Right atrium auricular region (tissue), 2 donors: ENCODE measurements around the gene ZNF784. TPM values are rescaled to one million over a fixed set of nuclear protein-coding genes. Genes with fewer than 3 reads are reported as not detected.
A peak's percentile ranks its signal among the peaks of the same experiment; 100 is the strongest.

Source experiments
- DNase-seq: peaks from one replicate; pipeline ENCODE4 v3.0.0-alpha.2; 2019; ENCODE audit warnings: low spot score
- H3K27ac ChIP-seq, 2 donors: fragments of 200-600 bp; sonication (generic); 1 replicate in 1 of 2; 2 replicates in 1 of 2; pipeline ENCODE4 v1.5.1; 2016 to 2019
- H3K27me3 ChIP-seq, 2 donors: fragments of 200-600 bp; sonication (generic); one replicate each; pipeline versions ENCODE4 v1.5.1 to v1.6.0; 2017 to 2019
- H3K36me3 ChIP-seq: fragments of 200-600 bp; sonication (generic); one replicate; pipeline ENCODE4 v1.5.1; 2016
- H3K4me1 ChIP-seq, 2 donors: fragments of 200-600 bp; sonication (generic); one replicate each; pipeline versions ENCODE4 v1.5.1 to v1.6.0; 2017 to 2019
- H3K4me3 ChIP-seq, 2 donors: fragments of 200-600 bp; sonication (generic); 1 replicate in 1 of 2; 2 replicates in 1 of 2; pipeline ENCODE4 v1.5.1; 2017 to 2019; ENCODE audit warnings: mild to moderate bottlenecking in 1 of 2, moderate library complexity in 1 of 2
- H3K9me3 ChIP-seq, 2 donors: fragments of 200-600 bp; sonication (generic); one replicate each; pipeline ENCODE4 v1.5.1; 2019
- total RNA-seq, 2 donors: library from RNA; depleted of rRNA; stranded (reverse); fragments of >200 nt; gene quantifications; one replicate each; pipeline ENCODE4 v1.1.0, GENCODE V29; 2016
- TF ChIP-seq, protein P1 (sequence below), 2 donors: fragments of 200-600 bp; sonication (generic); IDR thresholded peaks; one replicate each; pipeline ENCODE4 v1.5.1; 2019; ENCODE audit warnings: antibody characterized with exemption in 2 of 2

ZNF784 gene
- total RNA-seq, 2 donors from 2014 or later, result 7.8 to 10.6 TPM

DNA sequence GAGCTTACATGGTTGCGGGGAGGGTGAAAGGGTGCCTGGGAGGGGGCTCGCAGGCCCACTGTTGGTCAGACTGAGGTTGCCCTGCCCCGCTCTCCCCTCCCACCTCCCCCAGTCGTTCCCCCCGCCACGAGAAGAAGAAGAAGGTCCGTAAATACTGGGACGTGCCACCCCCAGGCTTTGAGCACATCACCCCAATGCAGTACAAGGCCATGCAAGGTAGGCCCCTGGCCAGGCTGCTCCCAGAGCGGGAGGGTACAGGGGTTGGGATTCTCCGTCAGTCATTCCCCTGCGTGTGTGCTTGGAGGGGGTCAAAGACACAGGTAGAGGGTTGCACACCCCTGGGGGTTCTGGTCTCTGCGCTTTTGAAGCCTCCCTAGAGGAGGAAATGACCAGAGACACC lies 36.0 kb upstream of the ZNF784 start:
- Histone ChIP-seq H3K4me1 (peaks cover 0 to 48% of the 10 kb centered on the region in 2 donors), H3K9me3 (no peaks in the 10 kb centered on the region), H3K4me3 (no peak overlapping the region), H3K36me3 (peaks cover 54% of the 10 kb centered on the region), H3K27ac (no peak overlapping the region), H3K27me3 (no peaks in the 10 kb centered on the region)
- TF ChIP-seq, protein P1, sequence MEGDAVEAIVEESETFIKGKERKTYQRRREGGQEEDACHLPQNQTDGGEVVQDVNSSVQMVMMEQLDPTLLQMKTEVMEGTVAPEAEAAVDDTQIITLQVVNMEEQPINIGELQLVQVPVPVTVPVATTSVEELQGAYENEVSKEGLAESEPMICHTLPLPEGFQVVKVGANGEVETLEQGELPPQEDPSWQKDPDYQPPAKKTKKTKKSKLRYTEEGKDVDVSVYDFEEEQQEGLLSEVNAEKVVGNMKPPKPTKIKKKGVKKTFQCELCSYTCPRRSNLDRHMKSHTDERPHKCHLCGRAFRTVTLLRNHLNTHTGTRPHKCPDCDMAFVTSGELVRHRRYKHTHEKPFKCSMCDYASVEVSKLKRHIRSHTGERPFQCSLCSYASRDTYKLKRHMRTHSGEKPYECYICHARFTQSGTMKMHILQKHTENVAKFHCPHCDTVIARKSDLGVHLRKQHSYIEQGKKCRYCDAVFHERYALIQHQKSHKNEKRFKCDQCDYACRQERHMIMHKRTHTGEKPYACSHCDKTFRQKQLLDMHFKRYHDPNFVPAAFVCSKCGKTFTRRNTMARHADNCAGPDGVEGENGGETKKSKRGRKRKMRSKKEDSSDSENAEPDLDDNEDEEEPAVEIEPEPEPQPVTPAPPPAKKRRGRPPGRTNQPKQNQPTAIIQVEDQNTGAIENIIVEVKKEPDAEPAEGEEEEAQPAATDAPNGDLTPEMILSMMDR (IDR thresholded peaks at IDR 0.05), result no peak
- DNase-seq, result no peak

DNA sequence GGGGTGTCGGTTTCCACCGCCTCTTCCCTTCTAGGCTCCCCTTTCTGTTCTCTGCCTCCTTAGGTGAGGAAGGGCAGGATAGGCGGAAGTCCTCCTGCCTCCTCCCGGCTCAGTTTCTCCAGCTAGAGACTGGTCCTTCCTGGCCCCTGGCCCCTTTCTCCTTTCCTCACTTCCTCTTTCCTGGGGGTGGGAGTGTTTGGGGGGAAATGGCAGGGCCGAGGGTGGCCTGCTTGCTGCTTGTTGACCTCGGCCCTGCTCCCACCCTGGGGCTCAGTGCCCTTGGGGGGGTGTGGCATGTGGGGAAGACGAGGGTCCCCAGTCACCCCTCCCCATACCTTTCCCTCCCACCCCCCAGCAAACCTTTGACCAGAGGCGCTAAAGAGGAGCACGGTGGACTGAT lies 35.5 kb upstream of the ZNF784 start:
- no peaks in the 10 kb centered on the region for H3K9me3 ChIP-seq
- DNase-seq, result no peak
- peaks cover 0 to 48% of the 10 kb centered on the region in 2 donors for H3K4me1 ChIP-seq
- no peak overlapping the region for H3K4me3 ChIP-seq
- H3K36me3 ChIP-seq, result peaks cover 54% of the 10 kb centered on the region
- TF ChIP-seq, protein P1 (IDR thresholded peaks at IDR 0.05), result no peak
- H3K27me3 ChIP-seq, result no peaks in the 10 kb centered on the region
- H3K27ac ChIP-seq, result no peak overlapping the region

DNA sequence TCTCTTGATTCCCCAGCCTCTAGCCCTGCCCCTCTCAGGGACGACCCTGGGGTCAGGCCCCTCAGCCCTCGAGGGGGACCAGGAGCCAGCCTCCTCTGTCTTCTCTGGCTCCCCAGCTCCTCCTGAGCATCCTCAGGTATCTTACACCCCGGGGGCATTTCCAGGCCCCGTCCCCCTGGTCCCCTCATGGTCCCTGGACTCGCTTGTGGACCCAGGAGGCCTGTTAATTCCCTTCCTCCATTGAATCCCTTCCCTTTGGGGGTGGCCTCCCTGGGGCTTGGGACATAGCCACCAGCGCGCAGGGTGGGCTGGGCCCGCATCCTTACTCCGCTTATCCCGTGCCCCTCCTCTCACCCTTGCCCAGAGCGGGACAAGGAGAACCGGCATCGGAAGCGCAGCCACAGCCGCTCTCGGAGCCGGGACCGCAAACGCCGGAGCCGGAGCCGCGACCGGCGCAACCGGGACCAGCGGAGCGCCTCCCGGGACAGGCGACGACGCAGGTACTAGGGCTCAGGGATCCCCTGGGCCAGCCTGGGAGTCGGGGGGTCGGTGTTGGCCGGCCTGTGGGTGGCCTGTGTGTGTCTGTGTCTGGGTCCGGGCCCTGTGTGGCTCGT lies 34.6 kb upstream of the ZNF784 start:
- DNase-seq, result no peak
- Histone ChIP-seq H3K4me1 (peaks cover 0 to 48% of the 10 kb centered on the region in 2 donors), H3K36me3 (peaks cover 47% of the 10 kb centered on the region), H3K27me3 (no peaks in the 10 kb centered on the region), H3K9me3 (no peaks in the 10 kb centered on the region), H3K4me3 (no peak overlapping the region), H3K27ac (no peak overlapping the region)
- TF ChIP-seq, protein P1 (IDR thresholded peaks at IDR 0.05), result no peak

DNA sequence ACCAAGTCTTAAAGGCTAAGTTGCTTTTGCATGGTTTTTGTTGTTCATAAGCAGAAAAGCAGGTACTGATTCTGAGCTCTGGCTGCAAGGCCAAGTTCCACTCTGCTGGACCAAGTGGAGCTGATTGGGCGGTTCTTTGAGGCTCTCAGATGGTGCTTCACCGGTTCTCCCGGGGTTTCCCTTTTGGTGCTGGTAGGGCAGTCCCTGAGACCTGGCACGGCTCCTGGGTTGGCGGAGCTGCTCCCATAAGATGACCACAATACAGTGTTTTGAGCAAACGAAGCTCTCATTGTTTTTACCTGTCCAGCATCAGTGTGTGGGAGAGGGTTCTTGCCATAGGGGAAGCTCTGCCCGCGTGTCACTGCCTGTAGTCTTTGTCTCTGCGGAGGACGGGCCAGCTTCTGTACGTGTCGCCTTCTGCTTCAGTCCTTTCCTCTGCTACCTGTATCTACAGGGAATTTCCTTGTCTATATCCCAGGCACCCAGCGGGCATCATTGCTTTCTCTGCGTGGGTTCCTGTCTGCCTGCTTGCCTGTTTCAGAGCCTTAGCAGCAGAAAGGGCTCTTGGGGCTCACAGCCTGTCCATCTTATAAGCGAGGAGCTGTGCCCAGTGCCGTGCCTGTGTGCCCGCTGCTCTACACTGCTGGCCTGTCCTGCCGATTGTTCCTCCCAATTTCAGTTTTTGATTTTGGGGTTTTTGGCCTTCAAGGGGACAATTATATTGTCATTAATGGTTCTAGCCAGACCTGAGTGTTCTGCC lies 32.8 kb upstream of the ZNF784 start:
- H3K27me3 ChIP-seq, result no peaks in the 10 kb centered on the region
- peaks cover 29% of the 10 kb centered on the region for H3K36me3 ChIP-seq
- H3K9me3 ChIP-seq, result no peaks in the 10 kb centered on the region
- no peak overlapping the region for H3K27ac ChIP-seq
- peaks cover 0 to 55% of the 10 kb centered on the region in 2 donors for H3K4me1 ChIP-seq
- TF ChIP-seq, protein P1 (IDR thresholded peaks at IDR 0.05), result no peak
- no peak for DNase-seq
- H3K4me3 ChIP-seq, result peak overlapping the region in 1 of 2 donors; percentile 88

DNA sequence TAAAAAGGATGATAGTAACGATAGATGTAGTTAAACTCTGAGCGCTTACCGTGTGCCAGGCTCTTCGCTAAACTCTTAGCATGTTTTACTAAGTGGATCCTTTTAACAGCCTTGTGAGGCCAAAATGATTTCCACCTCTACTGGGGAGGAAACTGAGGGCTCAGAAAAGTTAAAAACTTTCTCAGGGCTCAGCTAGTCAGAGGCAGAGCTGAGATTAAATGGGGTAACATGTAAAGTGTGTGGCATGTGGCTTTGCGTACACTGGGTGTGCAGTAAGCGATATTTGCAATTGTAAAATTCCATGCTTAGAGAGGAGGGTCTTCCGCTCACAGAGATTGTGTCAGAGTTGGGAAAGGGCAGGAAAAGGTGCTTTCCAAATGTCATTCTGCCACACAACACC lies 32.2 kb upstream of the ZNF784 start:
- no peaks in the 10 kb centered on the region for H3K9me3 ChIP-seq
- peaks cover 23% of the 10 kb centered on the region for H3K36me3 ChIP-seq
- H3K4me3 ChIP-seq, result peak overlapping the region; percentile 63 to 88
- no peaks in the 10 kb centered on the region for H3K27me3 ChIP-seq
- H3K27ac ChIP-seq, result no peak overlapping the region
- peaks cover 0 to 55% of the 10 kb centered on the region in 2 donors for H3K4me1 ChIP-seq
- DNase-seq, result no peak
- TF ChIP-seq, protein P1 (IDR thresholded peaks at IDR 0.05), result no peak
